ENCODE results near the gene HOXC13. TPM values are rescaled to one million over a fixed set of nuclear protein-coding genes. Genes with fewer than 3 reads are reported as not detected.

The HOXC13 gene
- total RNA-seq, 2 donors from 2014 or later, result not detected

- DNase-seq (no peak), ATAC-seq (replicated peaks in 1 of 2) (no peak)
- Mint-ChIP-seq H3K9me3 (no peaks in the 10 kb centered on the region), H3K4me3 (peak overlapping the region in 1 of 2 donors; percentile 8), H3K27ac (peak overlapping the region; percentile 45), H3K36me3 (ENCODE audit: insufficient read depth in 2 of 2) (no peaks in the 10 kb centered on the region), H3K4me1 (ENCODE audit: low read depth) (peaks cover 40% of the 10 kb centered on the region), H3K27me3 (ENCODE audit: low read depth) (peaks cover 90% of the 10 kb centered on the region)
These were observed 15.4 kb downstream of the HOXC13 start for GRCh38 chr12:53953831-53954693.

- no peak for ATAC-seq (replicated peaks in 1 of 2)
- Mint-ChIP-seq H3K27ac (peak within 1 kb of the TSS; percentile 45), H3K4me3 (peak within 1 kb of the TSS in 1 of 2 donors; percentile 8)
These were observed 16.0 kb downstream of the HOXC13 start, which contains the start of gene HOXC12 for GRCh38 chr12:53954694-53955035. Gene HOXC12, plus strand, starts transcription at chr12:53954903. Its CDS starts 27 bp downstream, at chr12:53954930.

DNA sequence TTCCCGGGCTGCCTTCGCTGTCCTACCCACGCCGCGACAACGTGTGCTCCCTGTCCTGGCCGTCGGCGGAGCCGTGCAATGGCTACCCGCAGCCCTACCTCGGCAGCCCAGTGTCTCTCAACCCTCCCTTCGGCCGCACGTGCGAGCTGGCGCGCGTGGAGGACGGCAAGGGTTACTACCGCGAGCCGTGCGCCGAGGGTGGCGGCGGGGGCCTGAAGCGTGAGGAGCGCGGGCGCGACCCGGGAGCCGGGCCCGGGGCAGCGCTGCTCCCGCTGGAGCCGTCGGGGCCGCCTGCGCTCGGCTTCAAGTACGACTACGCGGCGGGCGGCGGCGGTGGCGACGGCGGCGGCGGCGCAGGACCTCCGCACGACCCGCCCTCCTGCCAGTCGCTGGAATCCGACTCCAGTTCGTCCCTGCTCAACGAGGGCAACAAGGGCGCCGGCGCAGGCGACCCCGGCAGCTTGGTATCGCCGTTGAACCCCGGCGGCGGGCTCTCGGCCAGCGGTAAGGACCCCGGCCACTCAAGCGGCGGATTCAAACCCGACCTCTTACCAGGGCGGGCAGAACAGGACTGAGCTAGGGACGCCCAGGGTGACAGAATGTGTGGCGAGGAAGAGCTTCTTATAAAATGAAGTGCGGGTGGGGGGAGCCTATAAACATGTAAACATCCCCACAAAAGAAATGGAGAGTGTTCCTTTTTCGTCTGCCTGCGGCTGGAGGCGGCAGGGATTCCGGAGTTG is 16.6 kb downstream of the HOXC13 start:
- no peak overlapping the region for H3K4me3 Mint-ChIP-seq

More at GRCh38 chr12:53954694-53955035, 16.0 kb downstream of the HOXC13 start, which contains the start of gene HOXC12:
- Mint-ChIP-seq H3K27me3 (ENCODE audit: low read depth) (peaks cover 91% of the 10 kb centered on the region), H3K4me1 (ENCODE audit: low read depth) (peaks cover 42% of the 10 kb centered on the region), H3K9me3 (no peaks in the 10 kb centered on the region), H3K36me3 (ENCODE audit: insufficient read depth in 2 of 2) (no peaks in the 10 kb centered on the region)
- no peak for DNase-seq

DNA sequence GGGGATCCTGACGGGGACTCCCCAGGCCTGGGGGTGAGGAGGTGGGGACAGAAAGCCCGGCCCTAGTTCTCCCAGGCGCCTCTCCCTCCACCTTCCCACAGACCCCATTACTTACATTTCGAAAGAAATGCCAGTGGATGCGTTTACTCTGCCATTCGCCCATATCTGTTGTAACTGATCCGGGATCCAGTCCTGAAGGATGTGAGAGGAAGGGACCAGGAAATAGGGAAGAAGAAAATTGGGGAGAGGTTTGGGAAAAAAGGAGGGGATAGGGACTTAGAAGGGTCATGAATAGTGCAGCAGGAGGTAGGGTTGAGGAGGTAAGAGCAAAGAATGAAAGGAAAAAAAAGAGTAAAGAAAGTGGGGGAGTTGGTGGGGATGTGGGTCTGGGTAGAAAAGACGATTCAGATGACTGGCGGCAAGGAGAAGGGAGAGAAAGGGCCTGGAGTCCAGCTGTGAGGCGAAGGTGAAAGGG is 17.2 kb downstream of the HOXC13 start:
- Mint-ChIP-seq H3K36me3 (ENCODE audit: insufficient read depth in 2 of 2) (no peaks in the 10 kb centered on the region), H3K4me3 (peak overlapping the region in 1 of 2 donors; percentile 15), H3K27me3 (ENCODE audit: low read depth) (peaks cover 93% of the 10 kb centered on the region), H3K9me3 (no peaks in the 10 kb centered on the region), H3K27ac (peak overlapping the region; percentile 14), H3K4me1 (ENCODE audit: low read depth) (peaks cover 51% of the 10 kb centered on the region)
- ATAC-seq (replicated peaks in 1 of 2), result no peak
- no peak for DNase-seq

More for the DNA sequence above, 16.6 kb downstream of the HOXC13 start:
- Mint-ChIP-seq H3K27ac (no peak overlapping the region), H3K36me3 (ENCODE audit: insufficient read depth in 2 of 2) (no peaks in the 10 kb centered on the region), H3K9me3 (no peaks in the 10 kb centered on the region), H3K27me3 (ENCODE audit: low read depth) (peaks cover 93% of the 10 kb centered on the region), H3K4me1 (ENCODE audit: low read depth) (peaks cover 48% of the 10 kb centered on the region)
- ATAC-seq (replicated peaks in 1 of 2) (no peak), DNase-seq (no peak)

DNA sequence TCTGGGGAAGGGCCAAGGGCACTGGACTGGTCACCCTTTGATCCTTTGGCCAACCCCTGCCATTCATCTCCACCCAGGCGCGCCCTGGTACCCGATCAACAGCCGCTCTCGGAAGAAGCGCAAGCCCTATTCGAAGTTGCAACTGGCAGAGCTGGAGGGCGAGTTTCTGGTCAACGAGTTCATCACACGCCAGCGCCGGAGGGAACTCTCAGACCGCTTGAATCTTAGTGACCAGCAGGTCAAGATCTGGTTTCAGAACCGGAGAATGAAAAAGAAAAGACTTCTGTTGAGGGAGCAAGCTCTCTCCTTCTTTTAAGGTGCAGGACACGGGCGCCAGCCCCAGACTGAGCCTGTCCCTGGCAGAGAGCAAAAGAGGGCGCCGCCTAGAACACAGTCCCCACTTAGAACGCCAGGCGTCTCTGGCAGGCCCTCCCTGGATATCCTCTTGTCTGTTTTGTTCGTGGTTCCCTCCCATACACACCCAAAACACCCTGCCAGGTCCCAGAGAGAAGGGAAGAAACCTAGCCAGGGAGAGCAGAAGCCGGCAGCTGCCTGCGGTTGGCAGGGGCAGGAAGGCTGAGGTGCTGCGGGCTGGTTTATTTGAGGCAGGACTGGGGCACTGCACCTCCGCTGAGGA is 17.7 kb downstream of the HOXC13 start:
- peak in 1 of 2 donors; percentile 64 for ATAC-seq (replicated peaks in 1 of 2)
- no peak for DNase-seq
- H3K27ac Mint-ChIP-seq, result peak overlapping the region; percentile 48
- peaks cover 48% of the 10 kb centered on the region for H3K4me1 Mint-ChIP-seq (ENCODE audit: low read depth)
- peak overlapping the region in 1 of 2 donors; percentile 15 for H3K4me3 Mint-ChIP-seq
- peaks cover 88% of the 10 kb centered on the region for H3K27me3 Mint-ChIP-seq (ENCODE audit: low read depth)
- no peaks in the 10 kb centered on the region for H3K36me3 Mint-ChIP-seq (ENCODE audit: insufficient read depth in 2 of 2)
- H3K9me3 Mint-ChIP-seq, result no peaks in the 10 kb centered on the region

GRCh38 chr12:53956914-53957536 is 18.4 kb downstream of the HOXC13 start:
- Mint-ChIP-seq H3K4me3 (no peak overlapping the region), H3K27me3 (ENCODE audit: low read depth) (peaks cover 87% of the 10 kb centered on the region), H3K36me3 (ENCODE audit: insufficient read depth in 2 of 2) (no peaks in the 10 kb centered on the region), H3K9me3 (no peaks in the 10 kb centered on the region), H3K4me1 (ENCODE audit: low read depth) (peaks cover 41% of the 10 kb centered on the region), H3K27ac (no peak overlapping the region)
- no peak for DNase-seq
- peak in 1 of 2 donors; percentile 20 for ATAC-seq (replicated peaks in 1 of 2)

- no peak for ATAC-seq (replicated peaks in 1 of 2)
- H3K36me3 Mint-ChIP-seq (ENCODE audit: insufficient read depth in 2 of 2), result no peaks in the 10 kb centered on the region
- no peaks in the 10 kb centered on the region for H3K9me3 Mint-ChIP-seq
These were observed 19.5 kb downstream of the HOXC13 start for GRCh38 chr12:53958128-53958527.

DNA sequence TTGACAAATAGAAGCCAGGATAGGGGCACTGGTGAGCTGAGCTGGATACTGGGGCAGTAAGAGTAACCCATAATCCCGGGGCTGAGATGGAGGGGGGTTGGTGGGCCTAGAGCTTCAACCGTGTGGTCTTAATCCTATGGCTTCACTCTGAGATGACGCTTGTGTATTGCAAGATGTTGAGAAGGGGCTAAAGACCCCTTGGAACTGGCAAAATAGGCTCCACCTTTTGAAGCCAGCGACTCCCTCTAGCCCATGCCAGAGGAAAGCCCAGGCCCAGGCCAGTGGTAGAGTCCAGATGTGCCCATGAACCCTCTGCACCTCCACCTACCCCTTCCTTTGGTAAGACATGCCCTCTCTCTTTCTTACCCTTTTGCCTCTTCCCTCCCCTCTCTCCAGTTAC is 20.7 kb downstream of the HOXC13 start:
- peaks cover 85% of the 10 kb centered on the region for H3K27me3 Mint-ChIP-seq (ENCODE audit: low read depth)
- ATAC-seq (replicated peaks in 1 of 2), result no peak
- no peak overlapping the region for H3K4me3 Mint-ChIP-seq

More at GRCh38 chr12:53958128-53958527, 19.5 kb downstream of the HOXC13 start:
- Mint-ChIP-seq H3K27ac (no peak overlapping the region), H3K27me3 (ENCODE audit: low read depth) (peaks cover 85% of the 10 kb centered on the region), H3K4me1 (ENCODE audit: low read depth) (peaks cover 35% of the 10 kb centered on the region), H3K4me3 (no peak overlapping the region)
- no peak for DNase-seq

GRCh38 chr12:53960187-53961024 is 21.8 kb downstream of the HOXC13 start:
- H3K27ac Mint-ChIP-seq, result peak overlapping the region; percentile 43
- ATAC-seq (replicated peaks in 1 of 2) (no peak), DNase-seq (no peak)
- peaks cover 48% of the 10 kb centered on the region for H3K4me1 Mint-ChIP-seq (ENCODE audit: low read depth)
- H3K27me3 Mint-ChIP-seq (ENCODE audit: low read depth), result peaks cover 91% of the 10 kb centered on the region
- H3K9me3 Mint-ChIP-seq, result no peaks in the 10 kb centered on the region
- peak overlapping the region; percentile 37 to 41 for H3K4me3 Mint-ChIP-seq
- no peaks in the 10 kb centered on the region for H3K36me3 Mint-ChIP-seq (ENCODE audit: insufficient read depth in 2 of 2)

More for the DNA sequence above, 20.7 kb downstream of the HOXC13 start:
- DNase-seq, result no peak
- Mint-ChIP-seq H3K4me1 (ENCODE audit: low read depth) (peaks cover 40% of the 10 kb centered on the region), H3K9me3 (no peaks in the 10 kb centered on the region), H3K36me3 (ENCODE audit: insufficient read depth in 2 of 2) (no peaks in the 10 kb centered on the region), H3K27ac (peak overlapping the region; percentile 31)

DNA sequence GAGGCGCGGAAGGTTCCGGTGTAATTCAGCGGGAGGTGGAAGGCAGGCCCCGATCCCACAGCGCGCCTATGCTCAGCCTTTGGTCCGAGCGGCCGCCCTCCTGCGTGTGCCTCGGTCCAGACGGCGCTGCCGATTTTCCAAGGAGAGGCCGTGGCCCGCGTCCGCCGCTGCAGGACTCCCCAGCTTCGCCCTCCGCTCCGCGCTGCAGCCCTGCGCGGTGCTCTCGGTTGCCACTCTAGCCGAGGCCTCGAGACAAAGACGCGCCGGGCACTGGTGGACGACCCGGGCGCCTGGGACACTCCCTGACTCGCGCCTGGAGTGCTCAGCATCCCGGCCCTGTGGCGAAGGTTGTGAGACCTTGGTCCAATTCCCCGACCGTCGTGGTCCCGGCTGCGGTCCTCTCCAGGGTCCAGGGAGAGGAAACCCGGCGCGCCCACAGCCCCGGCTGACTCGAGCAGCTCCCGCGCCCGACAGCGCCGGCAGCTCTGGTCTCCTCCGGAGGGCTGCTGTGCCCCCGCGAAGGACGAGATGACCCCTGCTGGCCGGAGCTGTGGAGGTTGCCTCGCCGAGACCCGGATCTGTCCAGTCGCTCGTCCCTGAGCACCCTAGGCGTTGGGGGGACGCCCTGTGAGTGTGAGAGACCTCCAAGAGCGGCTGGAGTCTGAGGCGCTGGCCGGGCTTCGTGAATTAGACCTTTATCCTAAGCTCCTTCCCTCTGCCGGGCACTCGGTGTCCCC is 22.6 kb downstream of the HOXC13 start:
- Mint-ChIP-seq H3K4me3 (peak overlapping the region in 1 of 2 donors; percentile 23), H3K27ac (no peak overlapping the region), H3K36me3 (ENCODE audit: insufficient read depth in 2 of 2) (no peaks in the 10 kb centered on the region)

DNA sequence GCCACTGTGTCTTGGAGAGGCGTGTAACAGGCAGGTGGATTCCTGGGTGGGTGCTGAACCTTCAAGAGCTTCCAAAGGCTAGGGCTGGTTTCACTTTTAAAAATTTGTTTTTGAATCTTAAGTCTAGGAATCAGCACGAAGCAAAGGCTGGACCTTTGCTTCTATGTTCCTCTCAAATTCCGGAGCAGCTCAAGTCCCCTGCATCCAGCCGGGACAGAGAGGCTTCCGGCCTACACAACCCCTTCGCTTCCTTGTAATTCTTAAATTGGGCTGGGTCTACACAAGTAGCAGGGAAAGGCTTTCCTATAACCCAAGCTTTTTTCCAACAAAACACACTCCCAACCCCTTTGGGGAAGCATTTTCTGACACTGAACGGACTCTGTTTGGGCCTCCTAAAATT is 24.4 kb downstream of the HOXC13 start:
- Mint-ChIP-seq H3K36me3 (ENCODE audit: insufficient read depth in 2 of 2) (no peaks in the 10 kb centered on the region), H3K4me1 (ENCODE audit: low read depth) (peaks cover 47% of the 10 kb centered on the region), H3K4me3 (no peak overlapping the region), H3K27ac (no peak overlapping the region), H3K27me3 (ENCODE audit: low read depth) (peaks cover 92% of the 10 kb centered on the region), H3K9me3 (no peaks in the 10 kb centered on the region)
- DNase-seq (no peak), ATAC-seq (replicated peaks in 1 of 2) (no peak)

More for the DNA sequence above, 22.6 kb downstream of the HOXC13 start:
- ATAC-seq (replicated peaks in 1 of 2) (no peak), DNase-seq (no peak)
- H3K9me3 Mint-ChIP-seq, result no peaks in the 10 kb centered on the region
- H3K27me3 Mint-ChIP-seq (ENCODE audit: low read depth), result peaks cover 92% of the 10 kb centered on the region
- peaks cover 47% of the 10 kb centered on the region for H3K4me1 Mint-ChIP-seq (ENCODE audit: low read depth)

All from activated T-cell treated with anti-CD3 and anti-CD28 coated beads, Interleukin-2, amount 50 U/mL, for 72 hours (primary cell).